HG03103 (cell line): ENCODE results near the gene TEX9.
A peak's percentile ranks its signal among the peaks of the same experiment; 100 is the strongest.

Experiments
- ATAC-seq: cut with Tn5 transposase; IDR thresholded peaks from one replicate; pipeline ENCODE4 v1.9.1; 2021; ENCODE audit warnings: low read depth; ENCODE audit not compliant: unreplicated experiment

The TEX9 gene

DNA sequence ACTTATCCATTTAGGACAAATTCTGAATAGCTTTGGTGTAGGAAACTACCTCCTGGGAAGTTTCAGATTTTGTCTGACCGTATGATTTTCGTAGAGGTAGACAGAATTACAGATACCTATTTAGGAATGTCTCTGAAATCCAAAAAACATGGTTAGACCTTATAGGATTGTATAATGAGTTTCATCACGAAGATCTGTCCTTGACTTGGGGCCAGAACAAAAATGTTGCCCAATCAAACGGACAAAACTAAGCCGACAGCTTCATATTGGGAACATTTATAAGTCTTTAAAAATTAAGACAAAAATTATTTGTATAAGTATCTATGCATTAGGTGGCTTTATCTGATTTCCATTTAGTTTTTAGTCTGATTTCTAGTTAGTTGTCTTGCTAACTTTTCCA lies 67.1 kb downstream of the TEX9 start:
- no peak for ATAC-seq

DNA sequence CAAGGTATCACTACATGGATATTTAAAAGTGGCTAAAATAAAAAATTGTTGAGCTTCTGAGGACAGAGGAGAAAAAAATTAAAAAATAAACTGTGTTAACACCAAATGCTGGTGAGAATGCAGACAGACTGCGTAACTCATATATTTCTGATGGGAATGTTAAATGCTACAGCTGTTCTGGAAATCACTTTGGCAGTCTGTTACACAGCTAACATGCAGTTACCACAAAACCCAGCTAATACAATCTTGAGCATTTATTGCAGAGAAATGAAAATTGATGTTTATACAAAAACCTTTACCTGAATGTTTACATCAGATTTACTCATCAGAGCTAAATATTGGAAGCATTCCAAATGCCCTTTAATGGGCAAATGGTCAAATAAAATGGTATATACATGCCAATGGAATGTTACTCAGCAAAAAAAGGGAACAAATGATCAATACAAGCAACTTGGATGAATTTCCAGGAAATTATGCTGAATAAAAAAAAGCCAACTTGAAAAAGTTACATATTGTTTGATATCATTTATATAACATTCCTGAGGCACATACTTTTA lies 75.1 kb downstream of the TEX9 start:
- no peak for ATAC-seq

GRCh38 chr15:56442354-56442753 lies 77.1 kb downstream of the TEX9 start:
- no peak for ATAC-seq

DNA sequence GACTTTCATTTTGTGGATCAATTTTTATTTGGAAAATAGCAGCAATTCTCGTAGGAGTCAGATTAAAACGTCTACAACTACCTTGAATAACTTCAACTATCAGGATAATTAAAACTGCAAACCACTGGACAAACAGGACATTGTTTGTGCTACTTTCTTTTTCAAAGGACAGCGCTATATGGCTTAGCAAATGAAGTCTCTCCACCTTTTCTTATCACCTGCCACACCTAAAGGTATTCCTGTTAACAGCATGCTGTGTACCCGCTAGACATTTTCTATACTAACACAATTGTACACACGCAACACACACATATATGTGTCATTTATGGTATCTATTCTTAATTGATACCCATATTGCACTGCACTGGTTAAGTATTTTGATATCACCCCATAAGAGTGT lies 80.5 kb downstream of the TEX9 start:
- ATAC-seq = no peak

- no peak for ATAC-seq
Measured at GRCh38 chr15:56454836-56455235, 89.6 kb downstream of the TEX9 start.

DNA sequence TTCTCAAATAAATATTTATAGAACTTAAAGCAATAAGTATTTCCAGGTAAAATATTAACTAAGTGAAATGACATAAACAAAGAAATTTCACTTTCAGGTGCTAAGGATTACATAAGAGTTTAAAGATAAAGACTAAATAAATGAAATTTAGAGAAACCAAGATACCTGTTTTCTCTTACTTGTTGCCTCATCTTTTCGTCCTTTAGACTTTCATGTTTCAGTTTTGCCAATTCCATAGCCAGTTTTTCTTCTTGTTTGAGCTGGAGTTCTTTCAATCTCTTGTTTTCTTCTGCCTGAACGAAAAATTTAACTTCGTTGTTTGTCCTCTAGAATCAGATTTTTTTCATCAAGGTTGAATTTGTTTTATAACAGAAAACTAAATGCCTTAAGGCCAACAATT lies 91.0 kb downstream of the TEX9 start:
- ATAC-seq = no peak

DNA sequence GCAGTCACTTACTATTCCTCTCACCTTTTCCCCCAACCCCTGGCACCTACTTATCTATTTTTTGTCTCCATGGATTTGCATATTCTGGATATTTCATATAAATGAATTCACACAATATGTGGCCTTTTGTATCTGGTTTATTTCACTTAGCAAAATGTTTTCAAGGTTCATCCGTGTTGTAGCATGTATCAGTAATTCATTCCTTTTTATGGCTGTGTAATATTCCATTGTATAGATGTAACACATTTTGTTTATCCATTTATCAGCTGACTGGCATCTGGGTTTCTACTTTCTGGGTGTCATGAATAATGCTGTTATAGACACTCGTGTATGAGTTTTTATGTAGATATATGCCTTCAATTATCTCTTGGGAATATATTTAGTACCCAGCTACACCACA lies 93.9 kb downstream of the TEX9 start:
- no peak for ATAC-seq

DNA sequence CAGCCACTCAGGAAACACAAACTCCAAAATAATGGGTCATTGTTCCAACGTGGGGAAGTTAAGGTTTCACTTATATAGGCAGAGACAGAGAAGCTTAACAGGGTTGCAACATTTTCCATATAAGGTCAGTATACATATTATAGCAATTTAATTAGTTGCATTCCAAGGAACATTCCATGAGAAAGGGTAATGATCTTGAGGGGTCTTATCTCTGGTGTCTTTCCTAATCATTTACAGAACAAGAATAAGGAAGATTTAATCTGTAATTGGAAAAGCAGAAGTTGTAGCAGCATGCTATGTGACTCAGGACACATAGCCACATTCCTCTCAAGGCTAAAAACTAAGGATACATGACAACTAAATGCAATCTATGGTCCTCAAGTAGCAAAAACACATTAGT lies 94.8 kb downstream of the TEX9 start:
- ATAC-seq = no peak

DNA sequence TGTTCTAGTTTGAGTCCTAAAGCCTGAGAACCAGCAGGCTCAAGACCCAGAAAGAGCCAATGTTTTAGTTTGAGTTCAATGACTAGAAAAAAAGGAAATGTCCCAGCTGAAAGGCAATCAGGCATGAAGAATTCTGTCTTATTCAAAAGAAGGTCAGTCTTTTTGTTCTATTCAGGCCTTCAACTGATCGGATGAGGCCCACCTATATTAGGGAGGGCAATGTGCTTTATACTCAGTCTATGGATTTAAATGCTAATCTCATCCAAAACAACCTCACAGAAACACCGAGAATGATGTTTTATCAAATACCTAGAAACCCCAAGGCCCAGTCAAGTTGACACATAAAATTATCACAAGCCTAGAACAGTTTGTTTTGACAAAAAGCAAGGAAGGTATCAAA lies 95.7 kb downstream of the TEX9 start:
- no peak for ATAC-seq

GRCh38 chr15:56464893-56465520 lies 99.8 kb downstream of the TEX9 start, which contains the start of gene MNS1:
MNS1 (minus strand) TSS chr15:56465137; CDS start chr15:56464972, 165 bp downstream.
- peak; percentile 98 for ATAC-seq

DNA sequence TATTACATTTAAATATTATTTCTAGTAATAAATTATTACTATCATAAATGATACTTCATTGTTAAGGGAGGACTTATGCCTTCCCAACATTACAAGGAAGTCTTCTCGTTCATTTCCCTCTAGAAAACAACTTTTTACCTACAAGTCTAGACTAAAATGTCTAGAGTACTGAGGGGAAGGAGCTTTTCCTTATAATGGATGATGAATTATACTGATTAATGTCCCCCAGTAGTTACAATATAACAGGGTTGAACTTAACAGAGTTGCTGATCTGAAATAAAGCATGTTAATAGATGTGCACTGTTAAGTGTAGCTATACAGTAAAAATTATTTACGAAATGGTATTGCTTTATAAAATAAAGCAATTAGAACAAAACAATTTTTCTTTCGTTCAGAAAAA lies 102.4 kb downstream of the TEX9 start:
- ATAC-seq = no peak

- ATAC-seq = no peak
Measured at GRCh38 chr15:56468401-56468800, 103.2 kb downstream of the TEX9 start.

GRCh38 chr15:56469483-56469882 lies 104.3 kb downstream of the TEX9 start:
- no peak for ATAC-seq

DNA sequence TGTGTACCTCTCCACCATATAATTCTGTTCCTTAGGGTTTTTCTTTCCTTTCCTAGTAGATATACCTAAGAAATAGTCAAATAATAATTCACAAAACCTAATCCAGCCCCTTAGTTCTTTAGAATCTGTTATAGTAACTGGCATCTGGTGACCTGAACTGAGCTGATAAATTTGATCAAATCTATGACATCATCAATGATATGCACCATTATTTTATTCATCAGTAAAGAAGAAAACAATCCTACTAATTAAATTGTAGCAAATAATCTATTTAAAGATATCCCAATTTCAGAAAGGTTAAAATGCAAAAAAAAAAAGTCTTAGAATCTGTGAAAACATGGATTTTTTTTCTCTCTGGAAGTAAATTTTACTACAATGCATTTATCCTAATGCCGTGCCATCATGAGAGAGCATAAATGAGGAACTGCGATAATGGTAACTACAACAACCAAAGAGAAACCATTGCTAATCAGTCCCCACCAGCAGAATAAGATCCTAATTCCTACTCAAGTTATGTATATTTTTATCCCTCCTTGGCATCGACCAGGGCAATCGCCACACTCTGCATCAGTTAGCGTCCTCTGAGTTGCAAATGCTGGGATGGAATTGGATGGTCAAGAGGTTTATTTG lies 106.3 kb downstream of the TEX9 start:
- no peak for ATAC-seq

DNA sequence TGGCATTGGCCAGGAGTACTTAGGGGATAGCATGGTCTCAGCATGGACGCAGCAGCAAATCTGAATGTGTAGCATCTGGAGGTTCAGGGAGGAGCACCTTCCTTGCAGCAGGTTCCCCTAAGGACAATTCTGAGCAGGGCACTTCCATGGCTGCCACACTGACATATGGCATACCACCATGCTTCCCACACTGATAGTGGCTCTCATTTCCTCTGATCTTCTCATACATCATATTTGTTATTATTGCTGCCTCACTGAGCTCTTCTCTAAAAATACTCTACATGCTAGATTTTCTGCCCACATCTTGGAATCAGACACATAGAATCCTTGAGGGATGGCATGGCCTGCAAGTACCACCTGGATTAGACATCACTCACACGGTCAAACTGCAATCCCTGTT lies 107.1 kb downstream of the TEX9 start:
- ATAC-seq = no peak

DNA sequence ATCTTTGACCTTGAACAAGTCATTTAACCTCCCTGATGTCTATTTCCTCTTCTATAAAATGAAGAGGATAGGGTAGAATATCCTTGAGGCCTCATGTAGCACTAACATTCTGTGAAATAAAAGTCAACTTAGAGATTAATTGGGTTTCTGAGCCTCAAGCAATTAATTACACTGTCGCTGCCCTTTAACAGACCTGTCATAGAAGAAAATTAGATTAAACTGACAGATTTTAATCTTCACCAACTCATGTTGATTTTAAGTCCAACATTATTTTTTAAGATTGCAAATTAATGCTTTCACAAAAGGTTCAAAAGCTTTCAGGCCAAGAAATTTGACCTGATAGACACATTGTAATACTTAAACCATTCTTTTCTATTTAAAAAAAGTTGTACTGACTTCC lies 107.8 kb downstream of the TEX9 start:
- ATAC-seq = no peak

DNA sequence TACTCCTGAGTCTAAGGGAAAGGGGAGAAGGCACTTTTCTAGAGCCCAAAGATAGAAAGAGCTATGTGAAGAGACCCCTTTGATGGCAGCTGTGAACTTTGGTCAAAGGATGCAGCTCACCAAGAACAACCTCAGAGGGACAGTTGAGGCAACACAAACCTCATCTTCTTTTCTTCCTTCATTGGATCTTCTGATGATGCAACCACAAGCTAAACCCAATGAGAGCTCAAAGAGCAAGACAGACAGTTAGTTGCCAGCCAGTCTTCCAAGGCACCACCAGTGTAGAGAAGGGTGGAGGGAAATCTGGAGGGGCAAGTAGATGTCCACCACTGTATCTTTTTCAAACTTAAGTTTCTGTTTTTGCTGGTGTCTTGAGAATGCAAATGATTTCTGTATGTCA lies 110.1 kb downstream of the TEX9 start:
- ATAC-seq = no peak
